Ovary (tissue), 9 donors: ENCODE results near the gene HOXD9. TPM values are rescaled to one million over a fixed set of nuclear protein-coding genes. Genes with fewer than 3 reads are reported as not detected.

Experiments
- DNase-seq, 5 donors: peaks; one replicate each; pipeline ENCODE4 v3.0.0-alpha.2; 2019 to 2020
- H3K27ac ChIP-seq, 2 donors: fragments of 200-600 bp; one replicate each; pipeline versions ENCODE4 v1.5.1 to v1.8.0; 2019 to 2022
- H3K27me3 ChIP-seq: fragments of 200-600 bp; one replicate; pipeline ENCODE4 v1.8.0; 2022
- H3K36me3 ChIP-seq: fragments of 200-600 bp; sonication (generic); one replicate; pipeline ENCODE4 v1.5.1; 2019
- H3K4me1 ChIP-seq: one replicate; pipeline ENCODE4 v1.8.1; 2013; ENCODE audit warnings: mild to moderate bottlenecking, moderate library complexity; ENCODE audit not compliant: insufficient read depth
- H3K4me3 ChIP-seq: fragments of 200-600 bp; sonication (generic); one replicate; pipeline ENCODE4 v1.5.1; 2017
- H3K9me3 ChIP-seq, 2 donors: fragments of 200-600 bp in 1 of 2; sonication (generic) in 1 of 2; one replicate each; pipeline versions ENCODE4 v1.5.1 to v1.8.1; 2013 to 2019; ENCODE audit warnings: mild to moderate bottlenecking in 1 of 2, moderate library complexity in 1 of 2
- EP300 ChIP-seq: sonication (generic); formaldehyde crosslinking; IDR thresholded peaks from one replicate; pipeline ENCODE4 v1.6.1; 2017; ENCODE audit warnings: antibody characterized with exemption
- POLR2A ChIP-seq: fragments of 450-650 bp; IDR thresholded peaks from one replicate; pipeline ENCODE4 v1.6.1; 2017; ENCODE audit warnings: antibody characterized with exemption, mild to moderate bottlenecking, moderate library complexity
- WGBS, 3 donors: extraction: QIAGEN DNeasy Blood & Tissue Kit in 1 of 3; methylation state at CpG; one replicate each; pipeline versions ENCODE4 v1.1.5 to v1.1.7; 2013 to 2017; 5-methylcytosine and 5-hydroxymethylcytosine counted together
- intact Hi-C, 4 donors: fragments of 100-400 bp; cut with DNase I; formaldehyde crosslinking; loops; one replicate each; pipeline versions ENCODE4 v1.11.0 to v1.15.1; 2022 to 2023
- polyA plus RNA-seq, 2 donors: library from polyadenylated mRNA; stranded (reverse); fragments of 200-250 nt in 1 of 2; fragments of 350-450 nt in 1 of 2; fragmentation: Illumina TruSeq in 1 of 2; extraction: RNeasy Lipid Tissue Mini Kit (QIAGEN cat#74804) in 1 of 2; gene quantifications; one replicate each; pipeline ENCODE4 v1.2.3, GENCODE V29; 2013 to 2014
- total RNA-seq, 7 donors: library from RNA; depleted of rRNA in 2 of 7; stranded (reverse); fragments of >200 nt in 2 of 7; fragmentation: NEBNext Ultra II Directional in 3 of 7; extraction: Animal tissue kit (Norgen Biotek cat#: 25700) in 3 of 7; gene quantifications; one replicate each; pipeline versions ENCODE4 v1.1.0 to v1.2.4, GENCODE V29; 2016 to 2023
- TF ChIP-seq, protein P1 (sequence below), 3 donors: fragments of 450-650 bp in 2 of 3; fragments of 200-600 bp in 1 of 3; IDR thresholded peaks; one replicate each; pipeline versions ENCODE4 v1.5.1 to v1.8.0; 2016 to 2022; ENCODE audit warnings: antibody characterized with exemption in 3 of 3, mild to moderate bottlenecking in 1 of 3
- donor health status: DM: no; HTN: no; CAD: no; lungs with moderate emphysema.
- donor health status: DM: no; HTN: no; CAD: no.
- donor health status: Bipolar disorder and iron deficiency.
- donor health status: DM: yes; HTN: yes; CAD: no.
- donor health status: DM: no; HTN: no; CAD: no.
- donor health status: DM: yes; HTN: yes; CAD: no.

HOXD9 gene
- total and polyA plus RNA-seq, 9 donors, result 9.7 to 20.6 (median 12.8) TPM

- WGBS, 3 donors, result 3 to 5% (median 4%) methylated on average over 35 to 45 of the region's 45 CpGs
- Histone ChIP-seq H3K9me3 (peaks cover 0 to 3% of the 10 kb centered on the region in 2 donors), H3K27ac (no peak overlapping the region), H3K4me1 (peaks cover 3% of the 10 kb centered on the region), H3K27me3 (peaks cover 25% of the 10 kb centered on the region), H3K36me3 (no peaks in the 10 kb centered on the region), H3K4me3 (no peak overlapping the region)
- peak; percentile 34 to 76 (median 58) for DNase-seq
- TF ChIP-seq EP300, result no peak
- TF ChIP-seq, protein P1, sequence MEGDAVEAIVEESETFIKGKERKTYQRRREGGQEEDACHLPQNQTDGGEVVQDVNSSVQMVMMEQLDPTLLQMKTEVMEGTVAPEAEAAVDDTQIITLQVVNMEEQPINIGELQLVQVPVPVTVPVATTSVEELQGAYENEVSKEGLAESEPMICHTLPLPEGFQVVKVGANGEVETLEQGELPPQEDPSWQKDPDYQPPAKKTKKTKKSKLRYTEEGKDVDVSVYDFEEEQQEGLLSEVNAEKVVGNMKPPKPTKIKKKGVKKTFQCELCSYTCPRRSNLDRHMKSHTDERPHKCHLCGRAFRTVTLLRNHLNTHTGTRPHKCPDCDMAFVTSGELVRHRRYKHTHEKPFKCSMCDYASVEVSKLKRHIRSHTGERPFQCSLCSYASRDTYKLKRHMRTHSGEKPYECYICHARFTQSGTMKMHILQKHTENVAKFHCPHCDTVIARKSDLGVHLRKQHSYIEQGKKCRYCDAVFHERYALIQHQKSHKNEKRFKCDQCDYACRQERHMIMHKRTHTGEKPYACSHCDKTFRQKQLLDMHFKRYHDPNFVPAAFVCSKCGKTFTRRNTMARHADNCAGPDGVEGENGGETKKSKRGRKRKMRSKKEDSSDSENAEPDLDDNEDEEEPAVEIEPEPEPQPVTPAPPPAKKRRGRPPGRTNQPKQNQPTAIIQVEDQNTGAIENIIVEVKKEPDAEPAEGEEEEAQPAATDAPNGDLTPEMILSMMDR (IDR thresholded peaks at IDR 0.05), result peak; percentile 25 to 59 (median 45)
- no peak for TF ChIP-seq POLR2A
- intact Hi-C loops, result loop anchor here in 1 of 4 donors (10.0 kb wide), 1 partner anchor 412 kb away; no protein-coding TSS in a partner anchor
These were observed 25.3 kb upstream of the HOXD9 start for GRCh38 chr2:176096986-176097819.

GRCh38 chr2:176097820-176098365 lies 24.6 kb upstream of the HOXD9 start:
- Histone ChIP-seq H3K4me1 (peaks cover 3% of the 10 kb centered on the region), H3K27ac (no peak overlapping the region), H3K36me3 (no peaks in the 10 kb centered on the region), H3K27me3 (peaks cover 21% of the 10 kb centered on the region), H3K4me3 (no peak overlapping the region), H3K9me3 (peaks cover 0 to 3% of the 10 kb centered on the region in 2 donors)
- intact Hi-C loops, result loop anchor here in 1 of 4 donors (10.0 kb wide), 1 partner anchor 413 kb away; no protein-coding TSS in a partner anchor
- TF ChIP-seq, protein P1 (IDR thresholded peaks at IDR 0.05), result no peak
- TF ChIP-seq EP300, result no peak
- TF ChIP-seq POLR2A, result no peak
- DNase-seq, result no peak
- 4 to 8% (median 7%) methylated on average over 16 to 18 of the region's 18 CpGs for WGBS, 3 donors

- H3K27me3 ChIP-seq, result peaks cover 15% of the 10 kb centered on the region
- 6 to 11% (median 8%) methylated on average over 33 to 35 of the region's 35 CpGs for WGBS, 3 donors
These were observed 24.0 kb upstream of the HOXD9 start for GRCh38 chr2:176098366-176099158.

More at GRCh38 chr2:176098366-176099158, 24.0 kb upstream of the HOXD9 start:
- Histone ChIP-seq H3K4me1 (no peaks in the 10 kb centered on the region), H3K27ac (no peak overlapping the region), H3K9me3 (peaks cover 0 to 3% of the 10 kb centered on the region in 2 donors), H3K36me3 (no peaks in the 10 kb centered on the region), H3K4me3 (no peak overlapping the region)
- DNase-seq, result peak in 1 of 5 donors; percentile 12
- TF ChIP-seq, protein P1 (IDR thresholded peaks at IDR 0.05), result no peak
- no peak for TF ChIP-seq EP300
- TF ChIP-seq POLR2A, result no peak
- intact Hi-C loops, result loop anchor here in 1 of 4 donors (10.0 kb wide), 1 partner anchor 414 kb away; no protein-coding TSS in a partner anchor
